Hindlimb muscle (tissue), 1 donor: Measurements from ENCODE around the gene GABRG2. TPM values are rescaled to one million over a fixed set of nuclear protein-coding genes. Genes with fewer than 3 reads are reported as not detected.
"Not testable (repeated sequence)": the region's sequence is repeated elsewhere in the genome, so short reads cannot be mapped to it uniquely, and the experiment has no call there.

Experiments
- DNase-seq: peaks from one replicate; pipeline ENCODE4 v3.0.0-alpha.2; 2013
- polyA plus RNA-seq: library from polyadenylated mRNA; unstranded; fragments of 120-200 nt; gene quantifications from one replicate; pipeline ENCODE4 v1.2.1, GENCODE V29; 2013; ENCODE audit not compliant: insufficient read length

Gene GABRG2
- polyA plus RNA-seq = not detected

DNA sequence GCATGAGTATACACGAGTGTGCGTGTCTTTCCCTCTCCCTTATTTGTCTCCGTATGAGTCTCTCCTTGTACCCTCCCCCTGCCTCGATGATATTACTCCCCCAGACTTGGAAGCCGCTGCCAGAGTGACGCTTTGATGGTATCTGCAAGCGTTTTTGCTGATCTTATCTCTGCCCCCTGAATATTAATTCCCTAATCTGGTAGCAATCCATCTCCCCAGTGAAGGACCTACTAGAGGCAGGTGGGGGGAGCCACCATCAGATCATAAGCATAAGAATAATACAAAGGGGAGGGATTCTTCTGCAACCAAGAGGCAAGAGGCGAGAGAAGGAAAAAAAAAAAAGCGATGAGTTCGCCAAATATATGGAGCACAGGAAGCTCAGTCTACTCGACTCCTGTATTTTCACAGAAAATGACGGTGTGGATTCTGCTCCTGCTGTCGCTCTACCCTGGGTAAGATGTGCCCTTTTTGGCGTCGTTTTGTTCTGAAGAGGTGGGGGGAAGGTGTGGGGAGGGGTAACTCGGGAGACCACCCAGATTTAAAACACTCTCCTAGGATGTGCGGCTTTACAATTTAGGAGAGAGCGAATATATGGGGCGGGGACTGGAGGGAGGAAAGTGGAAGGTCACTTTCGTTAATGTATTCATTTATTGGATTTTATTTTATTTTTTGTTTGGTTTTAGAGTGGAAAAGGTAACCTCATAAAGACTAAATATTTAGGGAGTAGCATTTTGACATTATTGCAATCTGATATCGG is at the start of gene GABRG2:
Gene GABRG2 (plus strand): TSS at position 119 of the 757 bp plus-strand sequence. CDS start 227 bp downstream, at position 346.
- no peak for DNase-seq

GRCh38 chr5:162025312-162025711 is 42.3 kb upstream of the GABRG2 start:
- no peak for DNase-seq

- DNase-seq = no peak
Measured at GRCh38 chr5:162026803-162027202, 40.8 kb upstream of the GABRG2 start.

DNA sequence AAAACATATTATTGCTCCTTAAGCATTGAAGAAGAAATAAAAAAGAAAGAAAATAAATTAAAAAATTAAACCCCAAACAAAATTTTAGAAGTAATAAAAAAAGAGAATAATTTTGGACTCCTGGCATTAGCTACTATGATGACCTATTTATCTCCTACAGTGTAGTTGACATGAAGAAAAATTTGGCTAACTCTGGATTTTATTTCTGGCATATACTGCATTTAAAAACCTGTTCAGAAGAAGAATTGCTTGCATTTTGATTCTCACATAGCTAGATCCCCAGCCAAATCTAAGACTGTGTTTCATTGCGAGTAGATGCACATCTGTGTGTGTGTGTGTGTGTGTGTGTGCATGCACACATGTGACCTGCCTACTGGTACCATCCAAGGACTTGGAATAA is 30.1 kb upstream of the GABRG2 start:
- DNase-seq = no peak

GRCh38 chr5:162047279-162047678 is 20.3 kb upstream of the GABRG2 start:
- no peak for DNase-seq

GRCh38 chr5:162052676-162053075 is 14.9 kb upstream of the GABRG2 start:
- peak; percentile 0 for DNase-seq

- DNase-seq = not testable (repeated sequence)
Measured at GRCh38 chr5:162055095-162055494, 12.5 kb upstream of the GABRG2 start.

DNA sequence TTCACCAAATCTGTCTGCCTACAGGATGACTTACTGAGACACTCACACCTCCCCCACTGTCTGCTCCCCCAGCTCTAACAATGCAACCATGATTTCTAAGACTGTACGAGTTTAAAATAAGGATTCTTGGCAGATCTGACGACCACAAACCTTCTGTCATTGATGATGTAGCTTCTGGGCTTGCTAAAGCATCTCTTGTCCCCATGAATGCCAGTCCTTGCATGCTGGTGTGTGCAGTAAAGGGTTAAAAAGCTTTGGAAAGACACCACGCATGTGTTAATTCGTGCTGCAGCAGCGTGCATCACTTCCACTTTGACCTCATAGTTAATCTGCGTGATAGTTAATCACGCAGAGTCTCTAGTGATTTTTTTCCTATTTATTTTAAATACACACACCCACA is 411 bp upstream of the GABRG2 start:
- no peak for DNase-seq

DNA sequence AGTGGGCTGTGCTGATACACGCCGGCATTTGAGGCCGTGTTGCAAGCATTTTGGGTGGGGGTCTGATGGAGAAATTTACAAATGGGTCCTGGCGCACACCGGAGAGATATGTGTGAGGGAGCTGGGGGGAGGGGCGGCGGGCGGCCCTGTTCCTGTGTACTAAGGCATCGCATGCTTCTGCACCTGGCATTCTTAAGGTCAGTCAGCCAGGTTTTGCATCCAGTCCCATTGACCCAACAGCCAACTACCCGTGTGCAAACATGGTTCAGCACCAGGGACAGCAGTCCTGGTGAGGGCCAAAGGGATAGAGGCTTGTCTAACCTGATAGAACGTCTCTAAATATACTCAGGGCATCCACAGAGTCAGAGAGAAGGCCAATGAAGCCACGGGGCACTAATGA is 839 bp downstream of the GABRG2 start:
- DNase-seq = peak; percentile 56

- DNase-seq = no peak
Measured at GRCh38 chr5:162068936-162069335, 1.4 kb downstream of the GABRG2 start.

DNA sequence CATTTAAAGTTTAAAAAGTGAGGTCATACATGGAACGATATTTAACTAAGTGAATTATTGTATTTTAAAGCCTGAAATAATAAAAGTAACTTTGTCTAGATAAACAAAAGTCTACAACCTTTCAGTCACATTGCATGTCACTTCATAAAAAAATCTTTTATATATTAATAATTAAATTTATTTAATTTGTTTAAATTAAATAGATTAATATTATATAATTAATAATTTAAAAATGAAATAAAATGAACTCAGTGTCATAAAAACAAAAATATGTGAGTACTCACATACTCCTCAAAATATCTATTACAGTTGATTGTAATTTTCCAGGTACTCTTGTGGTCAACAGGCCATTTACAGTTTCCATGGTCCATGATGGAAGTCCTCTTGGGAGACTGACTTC is 11.2 kb downstream of the GABRG2 start:
- DNase-seq = no peak

GRCh38 chr5:162091336-162091735 is 23.8 kb downstream of the GABRG2 start:
- DNase-seq = no peak

GRCh38 chr5:162096448-162096847 is 28.9 kb downstream of the GABRG2 start:
- no peak for DNase-seq

- no peak for DNase-seq
Measured at GRCh38 chr5:162107591-162107990, 40.0 kb downstream of the GABRG2 start.

DNA sequence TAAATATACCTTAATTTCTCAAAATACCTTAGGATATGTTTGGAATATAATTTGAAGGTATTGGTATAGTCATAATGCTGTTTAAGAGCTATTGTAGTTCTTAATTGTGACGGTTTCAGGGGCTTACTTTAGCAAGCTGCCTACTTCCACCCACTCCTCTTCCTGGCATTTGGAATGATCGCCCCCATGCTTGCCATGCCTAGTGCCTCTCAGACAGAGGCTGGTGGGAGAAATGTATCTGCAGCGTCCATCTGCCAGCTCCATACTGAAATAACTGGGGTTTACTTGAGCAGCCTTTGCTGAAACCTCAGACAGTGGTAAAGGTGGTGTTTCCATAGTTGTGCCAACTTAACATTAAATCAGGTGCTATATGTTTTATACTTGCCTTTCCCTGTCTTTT is 52.2 kb downstream of the GABRG2 start:
- DNase-seq = no peak

- no peak for DNase-seq
Measured at GRCh38 chr5:162128117-162128516, 60.5 kb downstream of the GABRG2 start.

- no peak for DNase-seq
Measured at GRCh38 chr5:162132348-162132747, 64.8 kb downstream of the GABRG2 start.

DNA sequence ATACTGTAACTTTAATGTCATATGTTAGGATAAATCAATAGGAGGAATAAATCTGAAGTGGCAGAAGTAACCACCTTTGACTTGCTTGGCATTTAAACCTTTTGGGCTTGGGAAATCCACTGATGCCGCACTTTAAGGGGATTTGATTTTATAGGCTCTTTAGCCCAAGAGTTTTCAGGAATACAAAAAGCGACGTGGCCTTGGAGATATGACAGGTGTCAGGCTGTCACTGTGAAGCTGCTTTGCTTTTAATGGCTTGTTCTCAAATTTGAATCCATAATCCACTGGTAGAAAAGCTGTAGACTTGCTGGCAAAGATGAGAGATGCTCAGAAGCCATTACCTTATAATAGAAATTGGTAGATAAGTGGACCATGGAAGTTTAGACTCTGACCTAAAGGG is 71.6 kb downstream of the GABRG2 start:
- DNase-seq = no peak

GRCh38 chr5:162154242-162154641 is 86.7 kb downstream of the GABRG2 start:
- no peak for DNase-seq

DNA sequence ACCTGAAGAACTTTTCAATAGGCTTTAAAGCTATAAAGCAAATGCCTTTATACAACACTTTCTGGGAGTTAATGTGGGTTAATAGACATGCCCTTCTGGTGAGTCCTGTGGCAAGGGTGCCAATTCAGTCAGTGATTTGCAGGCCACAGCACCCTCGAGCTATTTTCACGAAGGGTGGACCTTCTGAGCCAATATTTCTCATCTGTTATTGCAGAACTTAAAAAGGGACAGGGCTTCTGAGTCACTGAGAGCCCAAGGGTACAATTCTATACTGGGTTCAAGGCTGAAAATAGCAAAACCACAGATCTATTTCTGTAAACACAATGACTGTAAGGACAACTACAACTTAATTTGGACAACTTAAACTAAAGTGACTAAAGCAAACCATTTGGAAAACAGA is 92.8 kb downstream of the GABRG2 start:
- no peak for DNase-seq

DNA sequence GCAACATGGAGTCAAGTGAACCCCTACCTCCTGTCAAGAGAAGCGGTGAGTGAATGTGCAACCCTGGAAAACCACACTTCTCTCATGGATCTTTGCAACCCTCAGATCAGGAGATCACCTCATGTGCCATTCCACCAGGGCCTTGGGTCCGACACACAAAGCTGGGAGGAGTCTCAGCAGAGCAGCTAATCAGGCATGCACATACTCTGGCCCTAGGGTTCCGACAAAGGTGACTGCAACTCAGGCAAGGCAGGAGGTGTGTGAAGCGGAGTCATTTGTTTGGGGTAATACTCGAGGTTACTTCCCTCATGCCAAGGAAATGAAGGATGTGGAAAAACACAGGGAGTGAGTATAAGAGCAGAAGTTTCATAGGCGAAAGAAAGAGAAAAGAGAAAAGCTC is 96.1 kb downstream of the GABRG2 start:
- DNase-seq = no peak

DNA sequence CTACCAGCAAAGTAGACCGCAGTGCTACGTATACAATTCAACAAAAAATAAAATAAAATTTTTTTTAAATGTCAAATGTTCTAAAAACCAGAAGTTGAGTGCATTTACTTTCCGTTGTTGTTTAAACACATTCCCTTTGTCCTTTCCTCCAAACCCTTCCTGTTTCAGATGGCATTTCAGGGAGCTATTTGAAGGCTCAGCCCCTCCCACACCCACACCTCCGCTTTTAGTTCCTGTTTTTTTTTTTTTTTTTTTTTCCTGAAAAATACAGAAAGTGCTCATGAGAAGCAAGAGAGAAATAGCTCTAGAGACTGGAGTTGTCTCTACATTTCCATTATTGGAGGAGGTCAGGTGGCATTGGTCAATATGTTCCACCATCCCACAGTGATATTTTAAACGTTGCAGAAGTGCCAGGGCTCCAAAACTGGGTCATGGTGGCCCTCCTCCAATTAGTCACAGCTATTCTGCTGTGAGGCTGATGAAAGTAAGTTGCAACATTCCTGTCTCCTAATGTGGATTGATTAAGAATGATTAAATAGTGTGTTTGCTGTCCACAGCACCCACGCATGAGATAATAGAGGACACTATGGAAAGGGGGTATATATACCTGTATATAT is 106.9 kb downstream of the GABRG2 start:
- DNase-seq = no peak

- DNase-seq = no peak
Measured at GRCh38 chr5:162187371-162187770, 119.8 kb downstream of the GABRG2 start.

- DNase-seq = no peak
Measured at GRCh38 chr5:162189719-162190118, 122.1 kb downstream of the GABRG2 start.
